Neural crest cell (in vitro differentiated cells): ENCODE measurements around the gene DDX43. TPM values are rescaled to one million over a fixed set of nuclear protein-coding genes. Genes with fewer than 3 reads are reported as not detected.

Experiments used
- DNase-seq: peaks from one replicate; pipeline ENCODE4 v3.0.0; 2021; ENCODE audit warnings: low read depth, mixed read lengths, low spot score
- H3K27ac Mint-ChIP-seq: one replicate; pipeline ENCODE4 v1.8.0; 2021; ENCODE audit warnings: mild to moderate bottlenecking, mixed read lengths; ENCODE audit not compliant: unreplicated experiment
- H3K27me3 Mint-ChIP-seq: 2 replicates; pipeline ENCODE4 v1.8.0; 2021; ENCODE audit warnings: low read depth, mild to moderate bottlenecking, mixed read lengths
- H3K36me3 Mint-ChIP-seq: 2 replicates; pipeline ENCODE4 v1.8.0; 2021; ENCODE audit warnings: low read depth, mild to moderate bottlenecking, mixed read lengths
- H3K4me1 Mint-ChIP-seq: 2 replicates; pipeline ENCODE4 v1.8.0; 2021; ENCODE audit warnings: mixed read lengths
- H3K4me3 Mint-ChIP-seq: one replicate; pipeline ENCODE4 v1.8.0; 2021; ENCODE audit warnings: mild to moderate bottlenecking, mixed read lengths
- H3K9me3 Mint-ChIP-seq: 2 replicates; pipeline ENCODE4 v1.8.0; 2021; ENCODE audit warnings: mixed read lengths
- total RNA-seq: library from RNA; stranded (reverse); gene quantifications from 2 replicates; pipeline ENCODE4 v1.2.1, GENCODE V29; 2021
- TF ChIP-seq, protein P1 (sequence below): fragments of 200-600 bp; sonication (generic); conservative IDR thresholded peaks from 2 replicates; pipeline ENCODE4 v1.5.0; 2021; ENCODE audit warnings: antibody characterized with exemption, mild to moderate bottlenecking

The DDX43 gene
- total RNA-seq, 1 donor from 2014 or later = not detected

DNA sequence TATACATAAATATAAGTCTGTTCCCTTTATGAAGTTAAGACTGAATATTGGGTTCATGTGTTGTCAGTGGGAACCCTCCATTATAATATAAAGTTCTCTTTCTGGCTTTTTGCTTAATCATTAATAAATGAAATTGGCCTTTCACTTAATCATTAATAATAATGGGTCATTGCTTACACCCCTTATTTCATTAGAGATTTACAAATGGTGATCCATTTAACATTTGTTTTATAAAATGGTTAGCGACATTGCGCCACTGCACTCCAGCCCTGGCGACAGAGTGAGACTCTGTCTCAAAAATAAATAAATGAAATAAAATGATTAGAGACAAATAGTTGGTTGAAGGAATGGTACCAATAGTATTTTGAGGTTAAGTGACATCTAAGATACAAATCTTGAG is 18.5 kb downstream of the DDX43 start:
- Mint-ChIP-seq H3K27me3 (no peaks in the 10 kb centered on the region), H3K4me1 (no peaks in the 10 kb centered on the region), H3K36me3 (no peaks in the 10 kb centered on the region), H3K4me3 (no peak overlapping the region), H3K9me3 (no peaks in the 10 kb centered on the region), H3K27ac (no peak overlapping the region)
- TF ChIP-seq, protein P1, sequence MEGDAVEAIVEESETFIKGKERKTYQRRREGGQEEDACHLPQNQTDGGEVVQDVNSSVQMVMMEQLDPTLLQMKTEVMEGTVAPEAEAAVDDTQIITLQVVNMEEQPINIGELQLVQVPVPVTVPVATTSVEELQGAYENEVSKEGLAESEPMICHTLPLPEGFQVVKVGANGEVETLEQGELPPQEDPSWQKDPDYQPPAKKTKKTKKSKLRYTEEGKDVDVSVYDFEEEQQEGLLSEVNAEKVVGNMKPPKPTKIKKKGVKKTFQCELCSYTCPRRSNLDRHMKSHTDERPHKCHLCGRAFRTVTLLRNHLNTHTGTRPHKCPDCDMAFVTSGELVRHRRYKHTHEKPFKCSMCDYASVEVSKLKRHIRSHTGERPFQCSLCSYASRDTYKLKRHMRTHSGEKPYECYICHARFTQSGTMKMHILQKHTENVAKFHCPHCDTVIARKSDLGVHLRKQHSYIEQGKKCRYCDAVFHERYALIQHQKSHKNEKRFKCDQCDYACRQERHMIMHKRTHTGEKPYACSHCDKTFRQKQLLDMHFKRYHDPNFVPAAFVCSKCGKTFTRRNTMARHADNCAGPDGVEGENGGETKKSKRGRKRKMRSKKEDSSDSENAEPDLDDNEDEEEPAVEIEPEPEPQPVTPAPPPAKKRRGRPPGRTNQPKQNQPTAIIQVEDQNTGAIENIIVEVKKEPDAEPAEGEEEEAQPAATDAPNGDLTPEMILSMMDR = no peak
- DNase-seq = no peak

DNA sequence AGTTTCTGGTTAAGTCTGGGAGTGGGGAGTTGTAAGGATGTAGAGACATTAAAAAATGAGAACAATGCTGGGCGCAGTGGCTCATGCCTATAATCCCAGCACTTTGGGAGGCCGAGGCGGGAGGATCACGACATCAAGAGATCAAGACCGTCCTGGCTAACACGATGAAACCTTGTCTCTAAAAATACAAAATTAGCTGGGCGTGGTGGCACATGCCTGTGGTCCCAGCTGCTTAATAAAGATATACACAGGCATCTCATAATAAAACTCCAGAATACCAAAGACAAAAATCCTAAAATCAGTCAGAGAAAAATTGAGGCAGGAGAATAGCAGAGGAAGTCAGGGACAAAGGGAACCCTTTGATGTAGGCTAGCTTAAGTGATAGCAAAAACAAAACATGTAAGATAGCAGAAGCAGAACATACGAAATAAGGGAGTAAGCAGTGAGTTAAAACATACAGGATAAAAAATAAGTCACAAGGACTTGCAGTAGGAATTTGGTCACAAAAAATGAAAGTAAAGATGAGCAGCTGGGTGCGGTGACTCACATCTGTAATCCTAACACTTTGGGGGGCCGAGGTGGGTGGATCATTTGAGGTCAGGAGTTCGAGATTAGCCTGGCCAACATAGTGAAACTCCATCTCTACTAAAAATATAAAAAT is 23.6 kb downstream of the DDX43 start:
- no peak for DNase-seq
- Mint-ChIP-seq H3K27ac (peak overlapping the region; percentile 25), H3K4me1 (no peaks in the 10 kb centered on the region), H3K36me3 (no peaks in the 10 kb centered on the region), H3K27me3 (no peaks in the 10 kb centered on the region), H3K9me3 (no peaks in the 10 kb centered on the region), H3K4me3 (no peak overlapping the region)
- TF ChIP-seq, protein P1 = no peak

DNA sequence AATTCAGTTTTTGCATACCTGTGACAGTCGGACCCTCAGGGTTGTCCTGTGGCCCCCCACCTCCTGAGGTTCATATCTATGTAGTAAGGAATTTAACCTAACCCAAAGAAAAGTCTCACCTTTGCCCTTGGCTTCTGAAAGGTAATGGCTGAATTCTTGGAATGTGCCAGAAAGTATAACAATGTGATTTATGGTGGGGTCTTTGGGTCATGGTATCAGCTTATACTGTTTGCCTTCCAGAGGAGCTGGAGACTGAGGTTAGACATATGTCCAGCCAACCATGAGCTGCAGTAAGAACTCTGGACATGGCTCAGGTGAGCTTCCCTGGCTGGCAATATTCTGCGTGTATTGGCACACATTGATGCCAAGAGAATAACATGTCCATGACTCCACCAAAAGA is 26.9 kb downstream of the DDX43 start:
- no peak overlapping the region for H3K4me3 Mint-ChIP-seq
- no peaks in the 10 kb centered on the region for H3K36me3 Mint-ChIP-seq
- H3K4me1 Mint-ChIP-seq = no peaks in the 10 kb centered on the region
- TF ChIP-seq, protein P1 = no peak
- no peaks in the 10 kb centered on the region for H3K27me3 Mint-ChIP-seq
- no peaks in the 10 kb centered on the region for H3K9me3 Mint-ChIP-seq
- DNase-seq = no peak
- no peak overlapping the region for H3K27ac Mint-ChIP-seq

DNA sequence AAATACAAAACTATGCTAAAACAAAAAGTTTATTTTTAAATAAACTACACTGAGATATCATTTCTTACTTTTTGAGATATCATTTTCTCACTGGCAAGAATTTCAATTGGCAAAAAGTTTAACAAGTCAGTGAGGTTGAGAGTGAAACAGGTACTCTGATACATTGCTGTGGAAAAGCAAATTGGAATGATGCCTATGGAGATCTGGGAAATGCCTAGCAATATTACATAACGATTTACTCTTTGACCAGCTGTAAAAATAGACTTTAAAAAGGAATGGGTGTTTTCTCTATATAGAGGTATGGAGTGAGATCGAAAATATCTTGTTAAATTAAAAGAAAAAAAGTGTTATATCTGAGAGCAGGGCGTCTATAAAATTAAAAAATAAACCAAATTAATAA is 40.6 kb downstream of the DDX43 start:
- no peak overlapping the region for H3K27ac Mint-ChIP-seq
- no peak overlapping the region for H3K4me3 Mint-ChIP-seq
- H3K9me3 Mint-ChIP-seq = no peaks in the 10 kb centered on the region

DNA sequence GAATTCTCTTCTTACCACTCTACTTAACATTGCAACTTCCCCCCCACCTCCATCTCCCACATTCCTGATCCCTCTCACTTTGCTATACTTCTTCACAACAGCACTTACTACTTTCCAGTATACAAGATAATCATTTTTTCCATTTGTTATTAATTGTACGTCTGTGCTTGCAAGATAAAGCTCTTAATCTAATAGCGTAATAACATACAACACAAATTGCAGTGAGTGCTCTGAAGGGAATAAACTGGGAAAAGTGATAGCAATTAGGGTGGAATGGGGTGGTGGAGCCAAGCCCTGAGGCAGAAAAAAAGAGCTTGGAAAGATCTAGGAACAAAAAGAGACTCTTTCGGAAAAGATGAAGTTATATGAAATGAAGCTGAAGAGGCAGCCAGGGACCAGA is 48.9 kb downstream of the DDX43 start:
- no peak overlapping the region for H3K4me3 Mint-ChIP-seq
- TF ChIP-seq, protein P1 = no peak
- no peaks in the 10 kb centered on the region for H3K4me1 Mint-ChIP-seq
- no peaks in the 10 kb centered on the region for H3K9me3 Mint-ChIP-seq
- H3K27ac Mint-ChIP-seq = no peak overlapping the region
- H3K27me3 Mint-ChIP-seq = no peaks in the 10 kb centered on the region
- no peaks in the 10 kb centered on the region for H3K36me3 Mint-ChIP-seq
- DNase-seq = no peak

More for the DNA sequence above, 40.6 kb downstream of the DDX43 start:
- TF ChIP-seq, protein P1 = no peak
- no peak for DNase-seq
- Mint-ChIP-seq H3K27me3 (no peaks in the 10 kb centered on the region), H3K4me1 (no peaks in the 10 kb centered on the region), H3K36me3 (no peaks in the 10 kb centered on the region)
